Gastroesophageal sphincter (tissue), 3 donors: ENCODE data around the gene CFAP92.

Source experiments
- POLR2AphosphoS5 ChIP-seq: sonication (generic); formaldehyde crosslinking; IDR thresholded peaks from one replicate; pipeline ENCODE4 v1.6.1; 2017; ENCODE audit warnings: antibody characterized with exemption
- TF ChIP-seq, protein P1 (sequence below), 4 experiments: fragments of 200-600 bp in 2 of 4; fragments of 450-650 bp in 2 of 4; sonication (generic) in 1 of 4; IDR thresholded peaks; one replicate each; pipeline ENCODE4 v1.5.1; 2017 to 2019; ENCODE audit warnings: antibody characterized with exemption in 4 of 4, mild to moderate bottlenecking in 2 of 4, moderate library complexity in 2 of 4

DNA sequence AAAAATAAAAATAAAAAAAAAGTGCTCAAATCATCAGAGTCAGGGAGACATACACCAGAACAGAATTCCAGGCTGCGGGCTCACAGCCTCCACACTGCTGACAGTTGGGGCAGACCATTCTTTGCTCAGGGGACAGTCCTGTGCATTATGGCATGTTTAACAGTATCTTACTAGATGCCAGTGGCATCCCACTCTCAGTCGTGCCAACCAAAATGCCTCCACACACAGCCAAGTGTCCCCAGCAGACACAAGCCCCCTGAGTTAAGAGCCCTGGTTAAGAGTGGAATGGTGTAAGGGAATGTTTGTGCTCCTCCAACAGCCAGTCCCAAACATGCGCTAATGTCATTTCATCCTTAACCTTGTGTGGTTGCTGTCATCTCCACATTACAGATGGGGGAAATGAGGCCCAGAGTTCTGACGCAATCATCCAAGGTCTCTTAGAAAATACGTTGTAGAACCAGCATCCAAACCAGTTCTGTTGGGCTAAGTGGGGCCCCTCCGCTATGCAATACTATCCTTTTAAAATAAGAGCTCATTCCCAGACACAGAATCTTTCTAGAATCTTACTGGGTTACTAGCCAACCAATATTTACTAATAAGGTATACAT is 26.0 kb downstream of the CFAP92 start:
- TF ChIP-seq, protein P1, sequence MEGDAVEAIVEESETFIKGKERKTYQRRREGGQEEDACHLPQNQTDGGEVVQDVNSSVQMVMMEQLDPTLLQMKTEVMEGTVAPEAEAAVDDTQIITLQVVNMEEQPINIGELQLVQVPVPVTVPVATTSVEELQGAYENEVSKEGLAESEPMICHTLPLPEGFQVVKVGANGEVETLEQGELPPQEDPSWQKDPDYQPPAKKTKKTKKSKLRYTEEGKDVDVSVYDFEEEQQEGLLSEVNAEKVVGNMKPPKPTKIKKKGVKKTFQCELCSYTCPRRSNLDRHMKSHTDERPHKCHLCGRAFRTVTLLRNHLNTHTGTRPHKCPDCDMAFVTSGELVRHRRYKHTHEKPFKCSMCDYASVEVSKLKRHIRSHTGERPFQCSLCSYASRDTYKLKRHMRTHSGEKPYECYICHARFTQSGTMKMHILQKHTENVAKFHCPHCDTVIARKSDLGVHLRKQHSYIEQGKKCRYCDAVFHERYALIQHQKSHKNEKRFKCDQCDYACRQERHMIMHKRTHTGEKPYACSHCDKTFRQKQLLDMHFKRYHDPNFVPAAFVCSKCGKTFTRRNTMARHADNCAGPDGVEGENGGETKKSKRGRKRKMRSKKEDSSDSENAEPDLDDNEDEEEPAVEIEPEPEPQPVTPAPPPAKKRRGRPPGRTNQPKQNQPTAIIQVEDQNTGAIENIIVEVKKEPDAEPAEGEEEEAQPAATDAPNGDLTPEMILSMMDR (IDR thresholded peaks at IDR 0.05) = no peak
- TF ChIP-seq POLR2AphosphoS5 = no peak
